ENCODE data around the gene JUND. TPM values are rescaled to one million over a fixed set of nuclear protein-coding genes. Genes with fewer than 3 reads are reported as not detected.
A peak's percentile ranks its signal among the peaks of the same experiment; 100 is the strongest.

The JUND gene
- polyA plus RNA-seq, 2 of the 4 experiments (the other 2 are of a cell fraction) = 65.1 to 68.9 TPM

DNA sequence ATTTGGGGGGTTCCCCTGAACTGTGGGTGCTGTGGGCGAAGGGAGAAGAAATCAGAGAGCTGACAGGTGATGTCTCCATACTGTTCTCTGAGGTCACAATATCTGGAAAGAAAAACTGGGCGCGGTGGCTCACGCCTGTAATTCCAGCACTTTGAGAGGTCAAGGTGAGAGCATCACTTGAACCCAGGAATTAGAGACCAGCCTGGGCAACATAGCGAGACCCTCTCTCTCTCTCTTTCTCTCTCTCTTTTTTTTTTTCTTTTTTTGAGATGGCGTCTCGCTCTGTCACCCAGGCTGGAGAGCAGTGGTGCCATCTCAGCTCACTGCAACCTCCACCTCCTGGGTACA is 29.1 kb downstream of the JUND start (continued):
- TF ChIP-seq, protein P1, sequence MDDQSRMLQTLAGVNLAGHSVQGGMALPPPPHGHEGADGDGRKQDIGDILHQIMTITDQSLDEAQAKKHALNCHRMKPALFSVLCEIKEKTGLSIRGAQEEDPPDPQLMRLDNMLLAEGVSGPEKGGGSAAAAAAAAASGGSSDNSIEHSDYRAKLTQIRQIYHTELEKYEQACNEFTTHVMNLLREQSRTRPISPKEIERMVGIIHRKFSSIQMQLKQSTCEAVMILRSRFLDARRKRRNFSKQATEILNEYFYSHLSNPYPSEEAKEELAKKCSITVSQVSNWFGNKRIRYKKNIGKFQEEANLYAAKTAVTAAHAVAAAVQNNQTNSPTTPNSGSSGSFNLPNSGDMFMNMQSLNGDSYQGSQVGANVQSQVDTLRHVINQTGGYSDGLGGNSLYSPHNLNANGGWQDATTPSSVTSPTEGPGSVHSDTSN (IDR thresholded peaks at IDR 0.05) = no peak
- no peak for TF ChIP-seq EHF (CRISPR knock-in tag; IDR thresholded peaks at IDR 0.05)
- TF ChIP-seq NR3C1 (IDR thresholded peaks at IDR 0.05) = no peak
- no peak for TF ChIP-seq ZC3H11A (IDR thresholded peaks at IDR 0.05)
- TF ChIP-seq, protein P2, sequence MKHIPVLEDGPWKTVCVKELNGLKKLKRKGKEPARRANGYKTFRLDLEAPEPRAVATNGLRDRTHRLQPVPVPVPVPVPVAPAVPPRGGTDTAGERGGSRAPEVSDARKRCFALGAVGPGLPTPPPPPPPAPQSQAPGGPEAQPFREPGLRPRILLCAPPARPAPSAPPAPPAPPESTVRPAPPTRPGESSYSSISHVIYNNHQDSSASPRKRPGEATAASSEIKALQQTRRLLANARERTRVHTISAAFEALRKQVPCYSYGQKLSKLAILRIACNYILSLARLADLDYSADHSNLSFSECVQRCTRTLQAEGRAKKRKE (CRISPR knock-in tag; IDR thresholded peaks at IDR 0.05; ENCODE audit: low read depth) = no peak

DNA sequence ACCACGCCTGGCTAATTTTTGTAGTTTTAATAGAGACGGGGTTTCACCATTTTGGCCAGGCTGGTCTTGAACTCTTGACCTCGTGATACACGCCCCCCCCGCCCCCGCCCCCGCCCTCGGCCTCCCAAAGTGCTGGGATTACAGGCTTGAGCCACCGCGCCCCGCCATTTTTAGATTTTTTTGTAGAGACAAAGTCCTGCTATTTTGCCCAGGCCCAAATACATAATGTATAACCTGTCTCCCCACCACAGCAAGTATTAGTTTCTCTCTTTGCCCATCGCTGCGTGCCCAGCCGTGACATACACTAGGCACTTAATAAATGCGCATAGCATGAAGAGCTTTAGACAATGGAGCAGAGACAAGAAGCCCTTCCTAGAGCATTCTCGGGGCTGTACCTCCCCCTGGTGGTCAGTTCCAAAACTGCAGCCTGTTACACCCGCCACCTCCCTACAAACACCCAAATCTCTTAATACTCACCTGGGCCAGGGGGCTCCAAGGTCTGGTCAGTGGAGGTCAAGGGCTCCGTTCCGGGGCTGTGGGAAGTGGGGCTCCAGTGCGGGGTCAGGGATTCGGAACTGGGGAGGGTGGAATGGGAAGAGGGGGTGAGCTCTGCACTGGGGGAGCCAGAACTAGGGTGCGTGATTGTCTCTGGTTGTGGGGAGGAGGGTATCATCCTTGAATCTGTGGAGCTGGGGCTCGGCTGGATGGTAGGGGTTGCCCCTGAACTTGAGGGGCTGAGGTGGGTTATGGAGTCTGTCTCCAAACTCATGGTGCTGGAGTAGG is 29.6 kb downstream of the JUND start:
- TF ChIP-seq EHMT2 (IDR thresholded peaks at IDR 0.05; ENCODE audit: low read depth) = no peak
- TF ChIP-seq SMC3 (IDR thresholded peaks at IDR 0.05) = peak; percentile 88
- TF ChIP-seq, protein P3, sequence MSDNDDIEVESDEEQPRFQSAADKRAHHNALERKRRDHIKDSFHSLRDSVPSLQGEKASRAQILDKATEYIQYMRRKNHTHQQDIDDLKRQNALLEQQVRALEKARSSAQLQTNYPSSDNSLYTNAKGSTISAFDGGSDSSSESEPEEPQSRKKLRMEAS (IDR thresholded peaks at IDR 0.05) = no peak
- no peak for TF ChIP-seq ZSCAN20 (CRISPR knock-in tag; IDR thresholded peaks at IDR 0.05)
- no peak for TF ChIP-seq NFE2L2 (conservative IDR thresholded peaks at IDR 0.05; ENCODE audit: low read length)
- no peak for TF ChIP-seq FOSL2 (IDR thresholded peaks at IDR 0.05)
- TF ChIP-seq FOSL2 (CRISPR knock-in tag; IDR thresholded peaks at IDR 0.05) = no peak
- no peak for TF ChIP-seq POLR2A (IDR thresholded peaks at IDR 0.05; ENCODE audit: low read length)
- no peak for TF ChIP-seq HOXB13 (CRISPR knock-in tag; IDR thresholded peaks at IDR 0.05; ENCODE audit: low read depth)
- no peak for TF ChIP-seq RARB (CRISPR knock-in tag; IDR thresholded peaks at IDR 0.05)
- no peak for TF ChIP-seq HOXB5 (CRISPR knock-in tag; IDR thresholded peaks at IDR 0.05)
- TF ChIP-seq NPAS2 (CRISPR knock-in tag; IDR thresholded peaks at IDR 0.05; ENCODE audit: borderline replicate concordance) = no peak
- TF ChIP-seq ZNF302 (CRISPR knock-in tag; IDR thresholded peaks at IDR 0.05) = no peak
- TF ChIP-seq, protein P4, sequence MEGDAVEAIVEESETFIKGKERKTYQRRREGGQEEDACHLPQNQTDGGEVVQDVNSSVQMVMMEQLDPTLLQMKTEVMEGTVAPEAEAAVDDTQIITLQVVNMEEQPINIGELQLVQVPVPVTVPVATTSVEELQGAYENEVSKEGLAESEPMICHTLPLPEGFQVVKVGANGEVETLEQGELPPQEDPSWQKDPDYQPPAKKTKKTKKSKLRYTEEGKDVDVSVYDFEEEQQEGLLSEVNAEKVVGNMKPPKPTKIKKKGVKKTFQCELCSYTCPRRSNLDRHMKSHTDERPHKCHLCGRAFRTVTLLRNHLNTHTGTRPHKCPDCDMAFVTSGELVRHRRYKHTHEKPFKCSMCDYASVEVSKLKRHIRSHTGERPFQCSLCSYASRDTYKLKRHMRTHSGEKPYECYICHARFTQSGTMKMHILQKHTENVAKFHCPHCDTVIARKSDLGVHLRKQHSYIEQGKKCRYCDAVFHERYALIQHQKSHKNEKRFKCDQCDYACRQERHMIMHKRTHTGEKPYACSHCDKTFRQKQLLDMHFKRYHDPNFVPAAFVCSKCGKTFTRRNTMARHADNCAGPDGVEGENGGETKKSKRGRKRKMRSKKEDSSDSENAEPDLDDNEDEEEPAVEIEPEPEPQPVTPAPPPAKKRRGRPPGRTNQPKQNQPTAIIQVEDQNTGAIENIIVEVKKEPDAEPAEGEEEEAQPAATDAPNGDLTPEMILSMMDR (IDR thresholded peaks at IDR 0.05) = peak; percentile 77
- TF ChIP-seq, protein P1 (IDR thresholded peaks at IDR 0.05) = no peak
- TF ChIP-seq RAD21 (conservative IDR thresholded peaks at IDR 0.05 in 1 of 2, IDR thresholded peaks at IDR 0.05 in 1 of 2) = peak; percentile 88 to 96
- no peak for TF ChIP-seq POLR2AphosphoS2 (conservative IDR thresholded peaks at IDR 0.05; ENCODE audit: low read length)
- TF ChIP-seq, protein P2 (CRISPR knock-in tag; IDR thresholded peaks at IDR 0.05; ENCODE audit: low read depth) = no peak
- DNase-seq (ENCODE audit: low read depth in 1 of 2, low spot score in 1 of 2) (peak; percentile 53 to 70), ATAC-seq (peak; percentile 78 to 85), FAIRE-seq (no peak)
- Histone ChIP-seq H3K4me2 (no peak overlapping the region), H3K4me3 (no peak overlapping the region), H3K9me3 (no peaks in the 10 kb centered on the region), H3K4me1 (no peaks in the 10 kb centered on the region), H3K27ac (no peak overlapping the region)
- WGBS (ENCODE audit: missing lambda C conversion rate) = 47% methylated on average over 11 of the region's 23 CpGs
- ChIA-PET CTCF (interaction anchor here (0.5 to 7.6 kb wide), 50 partner anchors 8 to 261 kb away, joined by 3 to 86 read pairs (median 4); partner anchors contain the start of genes IQCN, MPV17L2, PDE4C and PIK3R2), POLR2A (interaction anchor here (1.0 to 1.3 kb wide), 3 partner anchors 27 to 44 kb away, joined by 3 to 4 read pairs (median 4); partner anchors contain the start of gene JUND)

All from A549 (cell line).